HG03442 (cell line): ENCODE results near the gene FARS2.

Experiments used
- ATAC-seq: cut with Tn5 transposase; IDR thresholded peaks from one replicate; pipeline ENCODE4 v1.9.1; 2021; ENCODE audit warnings: mild to moderate bottlenecking, moderate library complexity; ENCODE audit not compliant: unreplicated experiment

The FARS2 gene

GRCh38 chr6:5316951-5317350 is 55.6 kb downstream of the FARS2 start:
- no peak for ATAC-seq

- no peak for ATAC-seq
Measured at GRCh38 chr6:5318617-5319272, 57.4 kb downstream of the FARS2 start.

- ATAC-seq, result no peak
Measured at GRCh38 chr6:5323979-5324378, 62.7 kb downstream of the FARS2 start.

DNA sequence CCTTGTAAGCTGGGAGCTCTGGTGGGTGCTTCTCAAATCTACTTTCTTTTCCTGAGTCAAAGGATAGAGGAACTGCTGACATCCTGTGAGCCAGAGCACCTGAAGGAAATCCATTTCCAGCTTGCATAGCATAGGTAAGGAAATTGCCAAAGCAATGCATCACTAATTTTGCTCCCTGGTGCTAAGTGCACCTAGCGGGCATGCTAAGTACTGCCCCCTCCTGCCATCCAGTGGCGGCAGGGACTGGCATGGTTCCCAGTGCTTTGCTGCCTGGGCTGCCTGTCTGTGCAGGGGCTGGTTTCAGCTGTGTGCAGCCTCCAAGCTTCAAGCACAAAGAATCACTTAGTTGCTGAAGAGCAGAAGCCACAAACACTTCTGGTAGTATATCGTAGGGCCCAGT is 63.9 kb downstream of the FARS2 start:
- ATAC-seq, result no peak

GRCh38 chr6:5326022-5326641 is 64.8 kb downstream of the FARS2 start:
- ATAC-seq, result no peak

GRCh38 chr6:5328800-5329199 is 67.5 kb downstream of the FARS2 start:
- no peak for ATAC-seq

- no peak for ATAC-seq
Measured at GRCh38 chr6:5331845-5332442, 70.6 kb downstream of the FARS2 start.

- ATAC-seq, result no peak
Measured at GRCh38 chr6:5333658-5334057, 72.3 kb downstream of the FARS2 start.

GRCh38 chr6:5334341-5334740 is 73.0 kb downstream of the FARS2 start:
- no peak for ATAC-seq

- ATAC-seq, result no peak
Measured at GRCh38 chr6:5335020-5335419, 73.7 kb downstream of the FARS2 start.

DNA sequence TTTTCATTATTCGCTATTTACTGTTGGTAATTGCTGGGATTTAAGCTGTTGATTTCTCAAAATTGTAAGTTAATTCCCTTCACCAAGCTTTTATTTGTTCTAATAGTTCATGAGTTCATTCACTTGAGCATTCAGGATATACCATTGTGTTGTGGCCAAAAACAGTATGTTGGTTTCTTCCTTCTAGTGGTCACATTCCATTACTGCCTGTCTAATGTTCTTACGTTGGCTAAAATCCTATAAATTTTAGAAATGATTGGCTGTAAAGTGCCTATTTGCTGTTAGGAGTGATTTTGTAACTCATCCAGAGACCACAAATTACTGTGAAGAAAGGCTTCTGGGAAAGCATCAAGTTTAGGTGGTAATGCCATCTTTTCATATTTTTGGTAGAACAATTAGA is 76.3 kb downstream of the FARS2 start:
- ATAC-seq, result no peak

DNA sequence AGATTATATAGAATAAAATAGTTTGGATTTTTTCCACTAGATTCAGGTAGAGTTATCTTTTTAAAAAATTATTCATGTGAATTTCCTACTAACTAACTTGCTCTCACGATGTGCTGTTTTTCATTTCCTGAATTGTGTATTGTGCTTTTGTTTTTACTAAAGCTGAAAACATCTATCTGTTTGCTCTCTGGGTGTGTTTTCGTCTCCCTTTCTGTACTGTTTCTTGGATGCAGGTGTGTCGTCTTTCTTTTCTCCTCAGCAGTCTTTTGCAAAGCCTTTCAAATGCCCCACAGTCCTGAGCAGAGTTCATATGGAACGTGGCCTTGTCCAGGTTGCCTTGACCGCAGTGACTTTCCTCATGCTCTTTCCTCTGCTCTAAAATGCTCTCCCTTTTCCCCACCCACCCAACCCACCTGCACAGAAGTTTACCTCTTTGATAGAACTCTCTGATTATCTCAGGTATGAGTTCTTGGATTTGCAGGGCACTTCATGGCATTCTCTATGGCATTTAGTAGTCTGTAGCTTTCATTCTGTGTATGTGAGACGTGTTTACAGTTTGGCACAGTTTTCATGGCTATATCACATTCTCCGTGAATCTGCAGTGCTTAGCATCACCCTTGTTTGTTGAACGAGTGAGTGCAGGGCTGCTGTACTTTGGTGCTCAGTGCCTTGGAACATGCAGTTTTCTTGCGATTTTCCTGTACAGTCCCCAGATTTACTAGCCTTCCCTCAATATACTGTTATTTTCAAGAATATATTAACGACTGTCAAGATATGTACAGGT is 77.1 kb downstream of the FARS2 start:
- peak; percentile 45 for ATAC-seq

- ATAC-seq, result no peak
Measured at GRCh38 chr6:5339786-5340185, 78.5 kb downstream of the FARS2 start.

GRCh38 chr6:5341845-5342244 is 80.5 kb downstream of the FARS2 start:
- ATAC-seq, result no peak

- no peak for ATAC-seq
Measured at GRCh38 chr6:5343998-5344397, 82.7 kb downstream of the FARS2 start.

GRCh38 chr6:5345324-5345723 is 84.0 kb downstream of the FARS2 start:
- ATAC-seq, result no peak

- no peak for ATAC-seq
Measured at GRCh38 chr6:5351552-5352210, 90.4 kb downstream of the FARS2 start.

GRCh38 chr6:5353971-5354370 is 92.7 kb downstream of the FARS2 start:
- ATAC-seq, result no peak

DNA sequence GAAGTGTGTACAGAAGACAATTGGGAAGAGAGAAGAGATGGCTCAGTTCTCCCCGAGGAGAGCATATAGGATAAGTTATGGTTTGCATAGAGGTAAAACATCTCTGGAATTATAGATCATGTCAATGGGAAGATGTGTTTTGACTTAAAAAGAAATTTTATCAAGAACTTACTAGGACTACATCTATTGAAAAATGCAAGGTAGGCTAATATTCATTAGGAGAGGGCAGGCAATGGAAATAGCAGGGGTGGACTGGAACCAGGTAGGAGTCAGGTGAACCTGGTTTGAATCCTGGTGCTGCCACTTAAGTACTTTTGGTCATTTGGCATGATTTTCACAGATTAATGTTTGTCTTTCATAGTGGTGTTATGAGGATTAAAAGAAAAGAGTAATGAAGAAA is 96.2 kb downstream of the FARS2 start:
- ATAC-seq, result no peak

GRCh38 chr6:5359417-5359816 is 98.1 kb downstream of the FARS2 start:
- no peak for ATAC-seq

- ATAC-seq, result no peak
Measured at GRCh38 chr6:5361396-5361795, 100.1 kb downstream of the FARS2 start.
